Endothelial cell of umbilical vein (primary cell): ENCODE measurements around the gene IRS1. TPM values are rescaled to one million over a fixed set of nuclear protein-coding genes. Genes with fewer than 3 reads are reported as not detected.

Experiments used
- BruUV-seq: library from RNA; stranded (reverse); fragments of 400-500 nt; replicated peaks from 2 replicates; lab custom pipeline; 2021; lab: Mats Ljungman, UMichigan
- CTCF ChIA-PET: fragments of 300-600, 350-600 bp; sonication (Branson Sonifier 250); formaldehyde crosslinking; loops from one replicate; lab custom pipeline; 2021; ENCODE audit warnings: antibody characterized with exemption, inconsistent platforms; lab: Charles Lee
- POLR2A ChIA-PET: fragments of 300-600, 350-600 bp; sonication (Branson Sonifier 250); formaldehyde crosslinking; loops from one replicate; lab custom pipeline; 2021; ENCODE audit warnings: antibody characterized with exemption, inconsistent platforms; lab: Charles Lee
- DNase-seq: peaks from one replicate; pipeline ENCODE4 v3.0.0-alpha.2; 2011; ENCODE audit warnings: low read depth, low spot score
- FAIRE-seq: peaks from 2 replicates; lab custom pipeline; 2011; peaks lifted over from hg19 to GRCh38; lab: Jason Lieb, UNC
- H2AFZ ChIP-seq: 2 replicates; pipeline ENCODE4 v1.6.0; 2012; ENCODE audit warnings: low read depth, low read length, control low read depth, inconsistent platforms
- H3K27ac ChIP-seq: 2 replicates; pipeline ENCODE4 v1.5.1; 2011; ENCODE audit warnings: low read depth, mild to moderate bottlenecking, control low read depth, low read length, moderate library complexity; ENCODE audit not compliant: insufficient read depth
- H3K27me3 ChIP-seq, 2 experiments: 2 replicates each; pipeline versions ENCODE4 v1.6.0 to v1.6.1; 2011; ENCODE audit warnings: low read length in 2 of 2, mixed read lengths in 1 of 2; ENCODE audit not compliant: control insufficient read depth in 2 of 2, insufficient read depth in 2 of 2
- H3K36me3 ChIP-seq, 2 experiments: 2 replicates in 1 of 2; 3 replicates in 1 of 2; pipeline ENCODE4 v1.5.1; 2011; ENCODE audit warnings: low read length in 2 of 2, mild to moderate bottlenecking in 1 of 2, moderate library complexity in 1 of 2; ENCODE audit not compliant: control insufficient read depth in 2 of 2, insufficient read depth in 2 of 2; ENCODE audit errors: extremely low read depth in 1 of 2
- H3K4me1 ChIP-seq: 3 replicates; pipeline ENCODE4 v1.5.1; 2011; ENCODE audit warnings: mild to moderate bottlenecking, low read length; ENCODE audit not compliant: control insufficient read depth, insufficient read depth; ENCODE audit errors: extremely low read depth
- H3K4me2 ChIP-seq: 2 replicates; pipeline ENCODE4 v1.6.1; 2011; ENCODE audit warnings: low read length, control low read depth, mixed read lengths; ENCODE audit not compliant: insufficient read depth
- H3K4me3 ChIP-seq, 3 experiments: fragments of 200-600 bp in 1 of 3; sonication (generic), shearing (Covaris generic) in 1 of 3; replicated peaks in 1 of 3; 2 replicates each; pipeline ENCODE4 v1.5.1; 2011 to 2016; ENCODE audit warnings: control low read depth in 3 of 3, low read length in 3 of 3, mild to moderate bottlenecking in 2 of 3, inconsistent platforms in 1 of 3, low read depth in 1 of 3, moderate library complexity in 1 of 3; ENCODE audit not compliant: insufficient read depth in 1 of 3
- H3K79me2 ChIP-seq: 2 replicates; pipeline ENCODE4 v1.6.0; 2012; ENCODE audit warnings: low read length, inconsistent platforms; ENCODE audit not compliant: control insufficient read depth, insufficient read depth
- H3K9ac ChIP-seq: replicated peaks from 2 replicates; pipeline ENCODE3; 2011; ENCODE audit warnings: low read length, control low read depth; ENCODE audit not compliant: insufficient read depth; ENCODE audit errors: extremely low read depth
- H3K9me1 ChIP-seq: replicated peaks from 3 replicates; pipeline ENCODE4 v1.6.0; 2011; ENCODE audit warnings: mild to moderate bottlenecking, low read length; ENCODE audit not compliant: control insufficient read depth, insufficient read depth; ENCODE audit errors: extremely low read depth
- H3K9me3 ChIP-seq: replicated peaks from 2 replicates; pipeline ENCODE4 v1.5.1; 2012; ENCODE audit warnings: low read length, inconsistent platforms; ENCODE audit not compliant: control insufficient read depth, insufficient read depth
- H4K20me1 ChIP-seq: replicated peaks from 2 replicates; pipeline ENCODE3; 2011; ENCODE audit warnings: mild to moderate bottlenecking, low read length; ENCODE audit not compliant: control insufficient read depth, insufficient read depth; ENCODE audit errors: extremely low read depth
- CTCF ChIP-seq, 2 donors: IDR thresholded peaks; 1 replicate in 1 of 2; 2 replicates in 1 of 2; pipeline ENCODE4 v1.5.1; 2011; ENCODE audit warnings: low read length in 2 of 2, mild to moderate bottlenecking in 2 of 2, moderate library complexity in 2 of 2, control low read depth in 1 of 2, inconsistent platforms in 1 of 2, low read depth in 1 of 2; ENCODE audit not compliant: insufficient read depth in 1 of 2; ENCODE audit errors: extremely low read depth in 1 of 2
- EZH2 ChIP-seq: IDR thresholded peaks from 2 replicates; pipeline ENCODE4 v1.6.1; 2012; ENCODE audit warnings: borderline replicate concordance, low read depth, mild to moderate bottlenecking, moderate library complexity, low read length, inconsistent platforms; ENCODE audit not compliant: severe bottlenecking
- FOS ChIP-seq: IDR thresholded peaks from 2 replicates; pipeline ENCODE4 v1.6.1; 2011; ENCODE audit warnings: mild to moderate bottlenecking, low read length, moderate library complexity, borderline replicate concordance; ENCODE audit not compliant: insufficient read depth
- GATA2 ChIP-seq: IDR thresholded peaks from 2 replicates; pipeline ENCODE4 v1.7.0; 2011; ENCODE audit warnings: low read depth, mild to moderate bottlenecking, moderate library complexity, mixed read lengths, low read length; ENCODE audit not compliant: insufficient read length, insufficient read depth
- JUN ChIP-seq: IDR thresholded peaks from 2 replicates; pipeline ENCODE4 v1.6.1; 2011; ENCODE audit warnings: borderline replicate concordance, low read depth; ENCODE audit not compliant: insufficient read length, insufficient read depth
- MAX ChIP-seq: IDR thresholded peaks from 2 replicates; pipeline ENCODE4 v1.6.1; 2011; ENCODE audit not compliant: insufficient read depth, insufficient read length
- MYC ChIP-seq: IDR thresholded peaks from one replicate; pipeline ENCODE4 v1.6.1; 2011; ENCODE audit warnings: mild to moderate bottlenecking, low read depth, low read length
- POLR2A ChIP-seq: IDR thresholded peaks from 2 replicates; pipeline ENCODE4 v1.6.1; 2012; ENCODE audit warnings: low read depth, mild to moderate bottlenecking, control low read depth, low read length
- POLR2AphosphoS5 ChIP-seq: IDR thresholded peaks from 2 replicates; pipeline ENCODE4 v1.6.1; 2012; ENCODE audit warnings: low read depth, mild to moderate bottlenecking, control low read depth, low read length, moderate library complexity; ENCODE audit not compliant: insufficient read depth
- dilution Hi-C: fragments of 300-500 bp; cut with MboI; formaldehyde crosslinking; loops from one replicate; pipeline ENCODE4 v1.15.0; 2019; ENCODE audit warnings: low sequenced_read_pairs; ENCODE audit not compliant: extremely low pct_ligation_motif_present
- intact Hi-C: fragments of 100-400 bp; cut with micrococcal nuclease; formaldehyde crosslinking; loops from one replicate; pipeline ENCODE4 v1.10.0; 2022
- polyA plus RNA-seq, 4 experiments: library from polyadenylated mRNA; depleted of rRNA in 3 of 4; stranded (reverse) in 3 of 4; unstranded in 1 of 4; fragments of >200 nt; gene quantifications; 2 replicates each; pipeline versions ENCODE4 v1.2.1 to v1.2.3, GENCODE V29; 2011 to 2012; ENCODE audit warnings: missing spikeins in 1 of 4
- total RNA-seq: library from RNA; stranded (reverse); gene quantifications from 2 replicates; pipeline ENCODE4 v1.2.3, GENCODE V29; 2021

Gene IRS1
- total and polyA plus RNA-seq, 2 donors (not counting 3 experiments of a cell fraction or from before 2014, with no cell fraction given): 0.10 to 0.11 TPM

GRCh38 chr2:226726546-226726945, 73.1 kb downstream of the IRS1 start:
- Histone ChIP-seq H3K9me1 (no peaks in the 10 kb centered on the region), H3K4me1 (no peaks in the 10 kb centered on the region), H2AFZ (no peak overlapping the region), H3K9me3 (no peaks in the 10 kb centered on the region), H3K4me2 (no peak overlapping the region), H3K79me2 (no peaks in the 10 kb centered on the region), H3K9ac (no peak overlapping the region), H3K4me3 (no peak overlapping the region), H3K36me3 (no peaks in the 10 kb centered on the region), H3K27me3 (no peaks in the 10 kb centered on the region), H4K20me1 (no peaks in the 10 kb centered on the region), H3K27ac (no peak overlapping the region)
- dilution Hi-C loops (no loop called here), intact Hi-C loops (no loop called here)
- DNase-seq: no peak
- FAIRE-seq: no peak
- no peak for TF ChIP-seq CTCF (IDR thresholded peaks at IDR 0.05; ENCODE audit: extremely low read depth in 1 of 2, insufficient read depth in 1 of 2, low read depth in 1 of 2, low read length in 2 of 2)
- TF ChIP-seq EZH2: no peak
- TF ChIP-seq MAX: no peak
- no peak for TF ChIP-seq FOS
- TF ChIP-seq JUN: no peak
- no peak for TF ChIP-seq POLR2AphosphoS5
- TF ChIP-seq GATA2: no peak
- no peak for TF ChIP-seq MYC
- TF ChIP-seq POLR2A: no peak
- ChIA-PET POLR2A (no interaction called here), CTCF (no interaction called here)
- no TSS peak for BruUV-seq
